ENCODE results near the gene SPTBN1.

DNA sequence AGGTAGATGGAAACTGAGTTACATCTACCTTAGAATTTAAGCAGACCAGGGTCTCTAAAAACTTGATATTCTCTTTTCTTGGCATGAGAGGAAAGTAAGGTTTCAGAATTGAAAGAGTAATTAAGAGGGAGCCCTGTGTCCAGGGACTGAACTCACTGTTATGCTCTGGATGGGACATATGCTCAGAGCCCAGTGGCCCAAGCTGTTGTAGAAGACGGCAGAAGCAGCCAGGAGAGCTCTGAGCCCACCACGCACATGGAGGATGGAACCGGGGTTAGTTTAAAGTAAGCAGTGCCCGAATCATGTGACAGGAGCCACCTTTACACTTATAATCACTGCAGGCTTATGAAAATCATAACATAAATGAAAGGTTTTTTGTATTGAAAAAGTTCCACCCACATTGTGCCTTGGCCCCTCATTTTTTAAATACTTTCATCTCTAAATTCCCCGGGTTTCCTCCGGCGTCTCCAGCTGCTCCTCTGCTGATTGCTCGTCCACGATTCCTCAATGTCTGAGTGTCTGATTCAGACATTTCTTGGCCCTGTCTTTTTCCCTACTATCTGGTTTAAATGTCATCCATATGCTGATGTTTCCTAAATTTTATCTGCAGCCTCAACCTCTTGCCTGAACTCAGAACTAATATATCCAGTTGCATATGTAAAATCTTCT is 36.1 kb upstream of the SPTBN1 start:
- TF ChIP-seq CTCF (IDR thresholded peaks at IDR 0.05) (no peak), POLR2A (IDR thresholded peaks at IDR 0.05) (no peak)
